NCI-H460 (cell line): Measurements from ENCODE around the gene KIAA1217. TPM values are rescaled to one million over a fixed set of nuclear protein-coding genes. Genes with fewer than 3 reads are reported as not detected.
"Not testable (repeated sequence)": the region's sequence is repeated elsewhere in the genome, so short reads cannot be mapped to it uniquely, and the experiment has no call there.

Source experiments
- DNase-seq: peaks from one replicate; pipeline ENCODE4 v3.0.0-alpha.2; 2016; ENCODE audit warnings: low read depth; ENCODE audit errors: extremely low read depth
- total RNA-seq: library from RNA; depleted of rRNA; stranded (reverse); fragments of >200 nt; shearing (Covaris generic); gene quantifications from 2 replicates; pipeline ENCODE4 v1.2.3, GENCODE V29; 2014

Gene KIAA1217
- total RNA-seq, 1 experiment from 2014 or later: 3.5 TPM

- DNase-seq: not testable (repeated sequence)
Observed at GRCh38 chr10:24482713-24483112, 273.8 kb downstream of the KIAA1217 start.

- DNase-seq: peak; percentile 51
Observed at GRCh38 chr10:24483701-24484100, 274.8 kb downstream of the KIAA1217 start.

- no peak for DNase-seq
Observed at GRCh38 chr10:24484771-24485170, 275.8 kb downstream of the KIAA1217 start.

- DNase-seq: no peak
Observed at GRCh38 chr10:24485304-24485703, 276.4 kb downstream of the KIAA1217 start.

- DNase-seq: no peak
Observed at GRCh38 chr10:24488631-24489030, 279.7 kb downstream of the KIAA1217 start.

- DNase-seq: no peak
Observed at GRCh38 chr10:24493165-24493564, 284.2 kb downstream of the KIAA1217 start.

- DNase-seq: no peak
Observed at GRCh38 chr10:24494236-24494635, 285.3 kb downstream of the KIAA1217 start.

GRCh38 chr10:24494777-24495176 is 285.8 kb downstream of the KIAA1217 start:
- no peak for DNase-seq

GRCh38 chr10:24495666-24496460 is 286.9 kb downstream of the KIAA1217 start:
- DNase-seq: no peak

- no peak for DNase-seq
Observed at GRCh38 chr10:24496906-24497305, 288.0 kb downstream of the KIAA1217 start.

GRCh38 chr10:24501056-24501711 is 292.2 kb downstream of the KIAA1217 start:
- DNase-seq: no peak

- no peak for DNase-seq
Observed at GRCh38 chr10:24502006-24502405, 293.1 kb downstream of the KIAA1217 start.

- DNase-seq: no peak
Observed at GRCh38 chr10:24502801-24503460, 294.0 kb downstream of the KIAA1217 start.

GRCh38 chr10:24503461-24504320 is 294.8 kb downstream of the KIAA1217 start:
- DNase-seq: peak; percentile 52

- no peak for DNase-seq
Observed at GRCh38 chr10:24505759-24506158, 296.8 kb downstream of the KIAA1217 start.

- peak; percentile 5 for DNase-seq
Observed at GRCh38 chr10:24513155-24513554, 304.2 kb downstream of the KIAA1217 start.

GRCh38 chr10:24515481-24515880 is 306.5 kb downstream of the KIAA1217 start:
- no peak for DNase-seq

- DNase-seq: peak; percentile 1
Observed at GRCh38 chr10:24518411-24518810, 309.5 kb downstream of the KIAA1217 start.

- peak; percentile 52 for DNase-seq
Observed at GRCh38 chr10:24518981-24519597, 310.2 kb downstream of the KIAA1217 start.

GRCh38 chr10:24519950-24520349 is 311.0 kb downstream of the KIAA1217 start:
- DNase-seq: no peak
